GM18498 (cell line): Measurements from ENCODE around the gene NAT10.
A peak's percentile ranks its signal among the peaks of the same experiment; 100 is the strongest.

Experiments
- ATAC-seq: cut with Tn5 transposase; IDR thresholded peaks from one replicate; pipeline ENCODE4 v1.9.1; 2021; ENCODE audit warnings: mild to moderate bottlenecking, moderate library complexity; ENCODE audit not compliant: unreplicated experiment

Gene NAT10

GRCh38 chr11:34148504-34149165, 43.2 kb downstream of the NAT10 start:
- no peak for ATAC-seq

GRCh38 chr11:34149274-34149673, 43.8 kb downstream of the NAT10 start:
- no peak for ATAC-seq

- no peak for ATAC-seq
These were observed 44.4 kb downstream of the NAT10 start for GRCh38 chr11:34149786-34150185.

- no peak for ATAC-seq
These were observed 45.2 kb downstream of the NAT10 start for GRCh38 chr11:34150494-34151151.

- no peak for ATAC-seq
These were observed 45.7 kb downstream of the NAT10 start for GRCh38 chr11:34151166-34151565.

GRCh38 chr11:34151916-34152845, 46.8 kb downstream of the NAT10 start:
- ATAC-seq, result no peak

GRCh38 chr11:34154059-34154875, 48.8 kb downstream of the NAT10 start:
- peak; percentile 76 for ATAC-seq

- no peak for ATAC-seq
These were observed 49.8 kb downstream of the NAT10 start for GRCh38 chr11:34155057-34155756.

- no peak for ATAC-seq
These were observed 50.3 kb downstream of the NAT10 start for GRCh38 chr11:34155757-34156062.

- ATAC-seq, result no peak
These were observed 51.7 kb downstream of the NAT10 start for GRCh38 chr11:34157163-34157562.

- no peak for ATAC-seq
These were observed 53.2 kb downstream of the NAT10 start for GRCh38 chr11:34158661-34159060.

GRCh38 chr11:34160049-34160721, 54.8 kb downstream of the NAT10 start:
- no peak for ATAC-seq

- ATAC-seq, result no peak
These were observed 55.4 kb downstream of the NAT10 start for GRCh38 chr11:34160791-34161190.

- ATAC-seq, result no peak
These were observed 55.9 kb downstream of the NAT10 start for GRCh38 chr11:34161361-34161760.

- ATAC-seq, result no peak
These were observed 56.5 kb downstream of the NAT10 start for GRCh38 chr11:34161812-34162492.

GRCh38 chr11:34162493-34162820, 57.0 kb downstream of the NAT10 start:
- no peak for ATAC-seq

- ATAC-seq, result no peak
These were observed 57.4 kb downstream of the NAT10 start for GRCh38 chr11:34162856-34163255.

GRCh38 chr11:34165121-34165520, 59.7 kb downstream of the NAT10 start:
- ATAC-seq, result no peak

- ATAC-seq, result no peak
These were observed 60.5 kb downstream of the NAT10 start for GRCh38 chr11:34165786-34166555.
